ENCODE data around the gene PTPRN2.
"Not testable (repeated sequence)": the region's sequence is repeated elsewhere in the genome, so short reads cannot be mapped to it uniquely, and the experiment has no call there.

The PTPRN2 gene

GRCh38 chr7:157901816-157902610 lies 685.6 kb downstream of the PTPRN2 start:
- not testable (repeated sequence) for DNase-seq

GRCh38 chr7:157901166-157901565 lies 686.5 kb downstream of the PTPRN2 start:
- DNase-seq: no peak

GRCh38 chr7:157900556-157900955 lies 687.1 kb downstream of the PTPRN2 start:
- peak; percentile 73 for DNase-seq

GRCh38 chr7:157900011-157900410 lies 687.6 kb downstream of the PTPRN2 start:
- DNase-seq: peak; percentile 73

GRCh38 chr7:157898802-157899505 lies 688.7 kb downstream of the PTPRN2 start:
- peak; percentile 74 for DNase-seq

- peak; percentile 57 for DNase-seq
These were observed 689.4 kb downstream of the PTPRN2 start for GRCh38 chr7:157898261-157898660.

GRCh38 chr7:157897681-157898080 lies 689.9 kb downstream of the PTPRN2 start:
- DNase-seq: peak; percentile 87

- peak; percentile 58 for DNase-seq
These were observed 690.7 kb downstream of the PTPRN2 start for GRCh38 chr7:157896774-157897555.

GRCh38 chr7:157896376-157896675 lies 691.3 kb downstream of the PTPRN2 start:
- not testable (repeated sequence) for DNase-seq

GRCh38 chr7:157895520-157896375 lies 691.9 kb downstream of the PTPRN2 start:
- peak; percentile 47 for DNase-seq

- DNase-seq: peak; percentile 47
These were observed 692.5 kb downstream of the PTPRN2 start for GRCh38 chr7:157895098-157895497.

GRCh38 chr7:157893535-157894044 lies 694.0 kb downstream of the PTPRN2 start:
- DNase-seq: no peak

GRCh38 chr7:157892751-157893523 lies 694.7 kb downstream of the PTPRN2 start:
- no peak for DNase-seq

GRCh38 chr7:157890921-157891401 lies 696.7 kb downstream of the PTPRN2 start:
- DNase-seq: no peak

- DNase-seq: peak; percentile 84
These were observed 698.1 kb downstream of the PTPRN2 start for GRCh38 chr7:157889480-157889879.

- DNase-seq: no peak
These were observed 699.0 kb downstream of the PTPRN2 start for GRCh38 chr7:157888579-157888978.

GRCh38 chr7:157887400-157887799 lies 700.2 kb downstream of the PTPRN2 start:
- no peak for DNase-seq

- no peak for DNase-seq
These were observed 700.9 kb downstream of the PTPRN2 start for GRCh38 chr7:157886711-157887110.

GRCh38 chr7:157886266-157886665 lies 701.4 kb downstream of the PTPRN2 start:
- DNase-seq: no peak

- DNase-seq: no peak
These were observed 702.5 kb downstream of the PTPRN2 start for GRCh38 chr7:157885140-157885539.

GRCh38 chr7:157884461-157885062 lies 703.1 kb downstream of the PTPRN2 start:
- DNase-seq: no peak
